Vagina (tissue), 2 donors: Measurements from ENCODE around the gene RNF214. TPM values are rescaled to one million over a fixed set of nuclear protein-coding genes. Genes with fewer than 3 reads are reported as not detected.
"Not testable (repeated sequence)": the region's sequence is repeated elsewhere in the genome, so short reads cannot be mapped to it uniquely, and the experiment has no call there.

Experiments used
- DNase-seq, 2 donors: peaks; one replicate each; pipeline ENCODE4 v3.0.0-alpha.2; 2017; ENCODE audit errors: extremely low spot score in 2 of 2
- H3K27ac ChIP-seq: fragments of 200-600 bp; sonication (generic); one replicate; pipeline ENCODE4 v1.5.1; 2019
- H3K27me3 ChIP-seq: fragments of 200-600 bp; sonication (generic); one replicate; pipeline ENCODE4 v1.5.1; 2019
- H3K36me3 ChIP-seq, 2 donors: fragments of 200-600 bp; sonication (generic); one replicate each; pipeline ENCODE4 v1.5.1; 2017 to 2019
- H3K4me1 ChIP-seq: fragments of 200-600 bp; sonication (generic); one replicate; pipeline ENCODE4 v1.5.1; 2019
- H3K4me3 ChIP-seq, 2 donors: fragments of 200-600 bp; sonication (generic); 1 replicate in 1 of 2; 2 replicates in 1 of 2; pipeline ENCODE4 v1.5.1; 2016 to 2019
- H3K9me3 ChIP-seq: fragments of 200-600 bp; sonication (generic); one replicate; pipeline ENCODE4 v1.5.1; 2019
- CTCF ChIP-seq, 3 experiments: fragments of 450-650 bp in 2 of 3; fragments of 200-600 bp in 1 of 3; sonication (generic) in 1 of 3; IDR thresholded peaks; one replicate each; pipeline ENCODE4 v1.5.1; 2017 to 2019; ENCODE audit warnings: antibody characterized with exemption in 3 of 3, mild to moderate bottlenecking in 2 of 3, moderate library complexity in 2 of 3
- POLR2A ChIP-seq, 2 donors: fragments of 450-650 bp; IDR thresholded peaks; one replicate each; pipeline ENCODE4 v1.6.1; 2017; ENCODE audit warnings: antibody characterized with exemption in 2 of 2, mild to moderate bottlenecking in 2 of 2, moderate library complexity in 2 of 2
- POLR2AphosphoS5 ChIP-seq, 2 donors: sonication (generic); formaldehyde crosslinking; IDR thresholded peaks; one replicate each; pipeline ENCODE4 v1.9.0; 2017; ENCODE audit warnings: antibody characterized with exemption in 2 of 2, mild to moderate bottlenecking in 2 of 2, low read depth in 1 of 2; ENCODE audit not compliant: insufficient read depth in 1 of 2
- intact Hi-C: fragments of 100-400 bp; cut with DNase I; formaldehyde crosslinking; loops from one replicate; pipeline ENCODE4 v1.15.1; 2023
- total RNA-seq: library from RNA; depleted of rRNA; stranded (reverse); fragments of >200 nt; gene quantifications from one replicate; pipeline ENCODE4 v1.2.3, GENCODE V29; 2016

RNF214 gene
- total RNA-seq, 1 donor from 2014 or later: 10.8 TPM

GRCh38 chr11:117205211-117205818 lies 27.2 kb upstream of the RNF214 start:
- peaks cover 0 to 23% of the 10 kb centered on the region in 2 donors for H3K36me3 ChIP-seq
- intact Hi-C loops: no loop called here
- no peaks in the 10 kb centered on the region for H3K4me1 ChIP-seq
- H3K27me3 ChIP-seq: no peaks in the 10 kb centered on the region
- H3K4me3 ChIP-seq: no peak overlapping the region
- H3K27ac ChIP-seq: peak overlapping the region; percentile 78
- H3K9me3 ChIP-seq: no peaks in the 10 kb centered on the region
- peak in 1 of 2 donors; percentile 66 for TF ChIP-seq POLR2AphosphoS5 (IDR thresholded peaks at IDR 0.05; ENCODE audit: insufficient read depth in 1 of 2, low read depth in 1 of 2)
- TF ChIP-seq CTCF (IDR thresholded peaks at IDR 0.05): no peak
- DNase-seq: no peak

- intact Hi-C loops, H3K4me1 ChIP-seq, H3K9me3 ChIP-seq, DNase-seq, H3K4me3 ChIP-seq, H3K27me3 ChIP-seq, H3K27ac ChIP-seq: not testable (repeated sequence)
- peaks cover 0 to 23% of the 10 kb centered on the region in 2 donors for H3K36me3 ChIP-seq
Observed at GRCh38 chr11:117206111-117206510, 26.4 kb upstream of the RNF214 start.

- DNase-seq, H3K4me3 ChIP-seq, intact Hi-C loops, H3K27ac ChIP-seq, H3K27me3 ChIP-seq, H3K4me1 ChIP-seq, H3K9me3 ChIP-seq: not testable (repeated sequence)
- H3K36me3 ChIP-seq: peaks cover 0 to 23% of the 10 kb centered on the region in 2 donors
Observed at GRCh38 chr11:117206859-117207258, 25.6 kb upstream of the RNF214 start.

GRCh38 chr11:117207481-117207880 lies 25.0 kb upstream of the RNF214 start:
- H3K27ac ChIP-seq, H3K4me1 ChIP-seq, DNase-seq, H3K27me3 ChIP-seq, H3K4me3 ChIP-seq, intact Hi-C loops, H3K9me3 ChIP-seq: not testable (repeated sequence)
- peaks cover 0 to 23% of the 10 kb centered on the region in 2 donors for H3K36me3 ChIP-seq

- intact Hi-C loops: loop anchor here (2.0 kb wide), 1 partner anchor 76 kb away; no protein-coding TSS in a partner anchor
- not testable (repeated sequence) for H3K4me1 ChIP-seq, H3K27ac ChIP-seq, H3K27me3 ChIP-seq, H3K9me3 ChIP-seq, DNase-seq, H3K4me3 ChIP-seq
- peaks cover 0 to 30% of the 10 kb centered on the region in 2 donors for H3K36me3 ChIP-seq
Observed at GRCh38 chr11:117208710-117209109, 23.8 kb upstream of the RNF214 start.

- H3K27me3 ChIP-seq, H3K27ac ChIP-seq, H3K9me3 ChIP-seq, H3K4me3 ChIP-seq, H3K4me1 ChIP-seq, DNase-seq: not testable (repeated sequence)
- intact Hi-C loops: loop anchor here (2.0 kb wide), 1 partner anchor 77 kb away; no protein-coding TSS in a partner anchor
- H3K36me3 ChIP-seq: peaks cover 0 to 27% of the 10 kb centered on the region in 2 donors
Observed at GRCh38 chr11:117209351-117210125, 22.9 kb upstream of the RNF214 start.

GRCh38 chr11:117210620-117211019 lies 21.9 kb upstream of the RNF214 start:
- Histone ChIP-seq H3K4me1 (no peaks in the 10 kb centered on the region), H3K27me3 (no peaks in the 10 kb centered on the region), H3K36me3 (peaks cover 0 to 20% of the 10 kb centered on the region in 2 donors), H3K27ac (no peak overlapping the region), H3K9me3 (no peaks in the 10 kb centered on the region), H3K4me3 (no peak overlapping the region)
- intact Hi-C loops: no loop called here
- TF ChIP-seq POLR2AphosphoS5 (IDR thresholded peaks at IDR 0.05; ENCODE audit: insufficient read depth in 1 of 2, low read depth in 1 of 2) (no peak), POLR2A (IDR thresholded peaks at IDR 0.05) (no peak), CTCF (IDR thresholded peaks at IDR 0.05) (no peak)
- no peak for DNase-seq
